Spleen (tissue), 7 donors: Measurements from ENCODE around the gene USB1.

Source experiments
- CTCF ChIP-seq, 11 experiments: fragments of 200-600 bp in 7 of 11; fragments of 450-650 bp in 4 of 11; sonication (generic) in 4 of 11; IDR thresholded peaks in 8 of 11; conservative IDR thresholded peaks in 3 of 11; 1 replicate in 7 of 11; 2 replicates in 4 of 11; pipeline versions ENCODE4 v1.4.0 to v1.8.0; 2016 to 2021; ENCODE audit warnings: antibody characterized with exemption in 11 of 11, inconsistent platforms in 4 of 11, mild to moderate bottlenecking in 1 of 11
- POLR2A ChIP-seq, 3 donors: fragments of 450-650 bp; IDR thresholded peaks; one replicate each; pipeline ENCODE4 v1.5.1; 2017; ENCODE audit warnings: antibody characterized with exemption in 3 of 3, mild to moderate bottlenecking in 1 of 3
- POLR2AphosphoS5 ChIP-seq, 3 donors: sonication (generic); formaldehyde crosslinking; IDR thresholded peaks; one replicate each; pipeline ENCODE4 v1.5.1; 2017; ENCODE audit warnings: antibody characterized with exemption in 3 of 3
- donor health status: DM: no; HTN: no; CAD: no; lungs with moderate emphysema.
- donor health status: DM: no; HTN: no; CAD: no.
- donor health status: DM: no; HTN: no; CAD: no.

GRCh38 chr16:58000706-58001676 is at the start of gene USB1:
- TF ChIP-seq CTCF (IDR thresholded peaks at IDR 0.05 in 8 of 11, conservative IDR thresholded peaks at IDR 0.05 in 3 of 11) (peak; percentile 28 to 87 (median 83)), POLR2AphosphoS5 (IDR thresholded peaks at IDR 0.05) (peak; percentile 89 to 93 (median 91)), POLR2A (IDR thresholded peaks at IDR 0.05) (peak in 2 of 3 donors; percentile 5 to 66)
